OCI-LY1 (cell line): ENCODE results near the gene CXCR2.
"Not testable (repeated sequence)": the region's sequence is repeated elsewhere in the genome, so short reads cannot be mapped to it uniquely, and the experiment has no call there.

Experiments
- H2AFZ ChIP-seq: fragments of 200-600 bp; sonication (generic), shearing (Covaris generic); 2 replicates; pipeline ENCODE4 v1.6.0; 2014; ENCODE audit warnings: antibody characterized with exemption, mild to moderate bottlenecking, low read length
- H3F3A ChIP-seq: fragments of 200-600 bp; sonication (generic), shearing (Covaris generic); 2 replicates; pipeline ENCODE4 v1.6.0; 2014; ENCODE audit warnings: mild to moderate bottlenecking, antibody characterized with exemption, low read length, moderate library complexity; ENCODE audit not compliant: insufficient read depth
- H3K27ac ChIP-seq: fragments of 200-600 bp; sonication (generic); 2 replicates; pipeline ENCODE4 v1.5.1; 2014; ENCODE audit warnings: low read length, mixed run types, mild to moderate bottlenecking, low read depth; ENCODE audit not compliant: poor library complexity, severe bottlenecking
- H3K27me3 ChIP-seq: fragments of 200-600 bp; sonication (generic); 2 replicates; pipeline ENCODE4 v1.6.0; 2014; ENCODE audit warnings: antibody characterized with exemption, mild to moderate bottlenecking, low read length, moderate library complexity; ENCODE audit not compliant: insufficient read depth
- H3K36me3 ChIP-seq: fragments of 200-600 bp; sonication (generic); 2 replicates; pipeline ENCODE4 v1.6.1; 2014; ENCODE audit warnings: mild to moderate bottlenecking, antibody characterized with exemption, low read length, moderate library complexity, mixed read lengths; ENCODE audit not compliant: insufficient read depth
- H3K4me1 ChIP-seq: fragments of 200-600 bp; sonication (generic); 2 replicates; pipeline ENCODE4 v1.5.1; 2014; ENCODE audit warnings: mild to moderate bottlenecking, low read length, moderate library complexity; ENCODE audit not compliant: insufficient read depth, severe bottlenecking
- H3K4me2 ChIP-seq: fragments of 200-600 bp; sonication (generic), shearing (Covaris generic); 2 replicates; pipeline ENCODE4 v1.6.1; 2014; ENCODE audit warnings: low read length
- H3K4me3 ChIP-seq: fragments of 200-600 bp; sonication (generic); 2 replicates; pipeline ENCODE4 v1.5.1; 2014; ENCODE audit warnings: low read length, low read depth, mild to moderate bottlenecking, mixed read lengths; ENCODE audit not compliant: poor library complexity, severe bottlenecking
- H3K79me2 ChIP-seq: fragments of 200-600 bp; shearing (Covaris generic); 2 replicates; pipeline ENCODE4 v1.6.1; 2016; ENCODE audit warnings: mixed run types, low read length, mixed read lengths; ENCODE audit not compliant: insufficient read depth
- H3K9ac ChIP-seq: fragments of 200-600 bp; sonication (generic), shearing (Covaris generic); 2 replicates; pipeline ENCODE4 v1.6.1; 2014; ENCODE audit warnings: mild to moderate bottlenecking, low read length, mixed read lengths
- H3K9me2 ChIP-seq: fragments of 200-600 bp; sonication (generic), shearing (Covaris generic); 2 replicates; pipeline ENCODE4 v1.6.1; 2014; ENCODE audit warnings: low read depth, mild to moderate bottlenecking, low read length, mixed read lengths
- H3K9me3 ChIP-seq: fragments of 200-600 bp; shearing (Covaris generic); 2 replicates; pipeline ENCODE4 v1.6.1; 2014; ENCODE audit warnings: low read length, mixed read lengths
- H4K20me1 ChIP-seq: fragments of 200-600 bp; sonication (generic), shearing (Covaris generic); 2 replicates; pipeline ENCODE4 v1.6.0; 2016; ENCODE audit warnings: mild to moderate bottlenecking, low read length; ENCODE audit not compliant: insufficient read depth
- CTCF ChIP-seq: fragments of 200-600 bp; sonication (generic), shearing (Covaris generic); IDR thresholded peaks from 2 replicates; pipeline ENCODE4 v1.5.1; 2017; ENCODE audit warnings: mild to moderate bottlenecking, antibody characterized with exemption, low read length, moderate library complexity, mixed read lengths
- EZH2 ChIP-seq: fragments of 200-600 bp; sonication (generic), shearing (Covaris generic); IDR thresholded peaks from 2 replicates; pipeline ENCODE4 v1.8.0; 2017; ENCODE audit warnings: borderline replicate concordance, mixed run types, mild to moderate bottlenecking, antibody characterized with exemption, low read length, moderate library complexity, mixed read lengths

The CXCR2 gene

GRCh38 chr2:218168635-218169462, 43.0 kb downstream of the CXCR2 start:
- H3K36me3 ChIP-seq = no peaks in the 10 kb centered on the region
- TF ChIP-seq EZH2 = no peak
- peak; percentile 86 for TF ChIP-seq CTCF
- H3K4me3 ChIP-seq = no peak overlapping the region
- H3K9ac ChIP-seq = no peak overlapping the region
- H3K9me3 ChIP-seq = no peaks in the 10 kb centered on the region
- no peak overlapping the region for H3K4me2 ChIP-seq
- no peak overlapping the region for H3K27ac ChIP-seq
- H3K9me2 ChIP-seq = no peaks in the 10 kb centered on the region
- H3K79me2 ChIP-seq = no peaks in the 10 kb centered on the region
- no peaks in the 10 kb centered on the region for H3F3A ChIP-seq
- H3K4me1 ChIP-seq = no peaks in the 10 kb centered on the region
- no peaks in the 10 kb centered on the region for H4K20me1 ChIP-seq
- H3K27me3 ChIP-seq = peaks cover 5% of the 10 kb centered on the region; the same call in 1 of the 2 replicates
- H2AFZ ChIP-seq = no peak overlapping the region

- Histone ChIP-seq H2AFZ (no peak overlapping the region), H3K4me2 (no peak overlapping the region), H3K4me3 (no peak overlapping the region), H3K27ac (no peak overlapping the region), H3F3A (no peaks in the 10 kb centered on the region), H4K20me1 (no peaks in the 10 kb centered on the region), H3K9me3 (no peaks in the 10 kb centered on the region), H3K79me2 (no peaks in the 10 kb centered on the region), H3K9ac (no peak overlapping the region), H3K4me1 (no peaks in the 10 kb centered on the region), H3K9me2 (no peaks in the 10 kb centered on the region), H3K36me3 (no peaks in the 10 kb centered on the region), H3K27me3 (no peaks in the 10 kb centered on the region)
- TF ChIP-seq CTCF = no peak
- TF ChIP-seq EZH2 = no peak
Observed at GRCh38 chr2:218169757-218170546, 44.1 kb downstream of the CXCR2 start.

- not testable (repeated sequence) for H3F3A ChIP-seq, H3K4me2 ChIP-seq, H3K9me2 ChIP-seq, H3K27ac ChIP-seq, H3K79me2 ChIP-seq, H3K9me3 ChIP-seq, H3K36me3 ChIP-seq, H3K4me3 ChIP-seq, H3K27me3 ChIP-seq, H2AFZ ChIP-seq, H3K4me1 ChIP-seq, H4K20me1 ChIP-seq, H3K9ac ChIP-seq
Observed at GRCh38 chr2:218171744-218172143, 45.9 kb downstream of the CXCR2 start.
